WTC11 (cell line): ENCODE results near the gene TAC3. TPM values are rescaled to one million over a fixed set of nuclear protein-coding genes. Genes with fewer than 3 reads are reported as not detected.

Source experiments
- ATAC-seq: fragments of 200-7000 bp; cut with Tn5 transposase; 2 replicates; pipeline ENCODE4 v1.10.0; 2021; ENCODE audit warnings: mild to moderate bottlenecking, moderate library complexity
- Bru-seq: library from RNA; stranded (reverse); fragments of 400-500 nt; gene quantifications from one replicate; lab custom pipeline; 2021; lab: Mats Ljungman, UMichigan
- CTCF ChIA-PET: fragments of 300-600 bp; sonication (Branson Sonifier 250); formaldehyde crosslinking; loops from one replicate; lab custom pipeline; 2021; ENCODE audit warnings: antibody characterized with exemption; lab: Charles Lee
- POLR2A ChIA-PET: fragments of 350-600 bp; sonication (Branson Sonifier 250); formaldehyde crosslinking; loops from one replicate; lab custom pipeline; 2021; ENCODE audit warnings: antibody characterized with exemption; lab: Charles Lee
- DNase-seq: peaks from one replicate; pipeline ENCODE4 v3.0.0; 2021; ENCODE audit warnings: low spot score
- H3K27ac Mint-ChIP-seq: 2 replicates; pipeline ENCODE4 v1.8.0; 2021; ENCODE audit warnings: mixed read lengths
- H3K27me3 Mint-ChIP-seq: 2 replicates; pipeline ENCODE4 v1.8.0; 2021; ENCODE audit warnings: low read depth, mild to moderate bottlenecking, moderate library complexity, mixed read lengths
- H3K36me3 Mint-ChIP-seq: 2 replicates; pipeline ENCODE4 v1.8.0; 2021; ENCODE audit warnings: mixed read lengths
- H3K4me1 Mint-ChIP-seq: 2 replicates; pipeline ENCODE4 v1.8.0; 2022; ENCODE audit warnings: mixed read lengths
- H3K4me3 Mint-ChIP-seq: 2 replicates; pipeline ENCODE4 v1.8.0; 2021; ENCODE audit warnings: mild to moderate bottlenecking, moderate library complexity, mixed read lengths
- H3K9me3 Mint-ChIP-seq: 2 replicates; pipeline ENCODE4 v1.8.0; 2021; ENCODE audit warnings: mixed read lengths
- ETV6 ChIP-seq: sonication (generic); formaldehyde crosslinking; IDR thresholded peaks from 2 replicates; pipeline ENCODE4 v1.8.1; 2022; ENCODE audit warnings: mild to moderate bottlenecking, missing genetic modification reagents
- FOXK1 ChIP-seq: sonication (generic); formaldehyde crosslinking; IDR thresholded peaks from 2 replicates; pipeline ENCODE4 v1.8.0; 2022; ENCODE audit warnings: mild to moderate bottlenecking, moderate library complexity, missing genetic modification reagents
- JUN ChIP-seq: sonication (generic); formaldehyde crosslinking; IDR thresholded peaks from 2 replicates; pipeline ENCODE4 v1.8.0; 2023; ENCODE audit warnings: mild to moderate bottlenecking, missing genetic modification reagents
- MXD4 ChIP-seq: fragments of 250-450 bp; sonication (Bioruptor Pico); IDR thresholded peaks from 2 replicates; pipeline ENCODE4 v1.8.0; 2021; ENCODE audit warnings: mild to moderate bottlenecking, moderate library complexity, borderline replicate concordance
- MYBL2 ChIP-seq: sonication (generic); formaldehyde crosslinking; IDR thresholded peaks from 2 replicates; pipeline ENCODE4 v1.8.1; 2023; ENCODE audit warnings: mild to moderate bottlenecking, moderate library complexity, missing genetic modification reagents
- RORB ChIP-seq: fragments of 250-450 bp; sonication (Bioruptor Pico); IDR thresholded peaks from 2 replicates; pipeline ENCODE4 v1.9.0; 2021; ENCODE audit warnings: mild to moderate bottlenecking
- SMAD4 ChIP-seq: sonication (generic); formaldehyde crosslinking; IDR thresholded peaks from 2 replicates; pipeline ENCODE4 v1.8.0; 2022; ENCODE audit warnings: mild to moderate bottlenecking, missing genetic modification reagents
- TEAD1 ChIP-seq: sonication (generic); formaldehyde crosslinking; IDR thresholded peaks from 2 replicates; pipeline ENCODE4 v1.8.0; 2022; ENCODE audit warnings: mild to moderate bottlenecking, missing genetic modification reagents
- ZNF138 ChIP-seq: sonication (generic); formaldehyde crosslinking; conservative IDR thresholded peaks from 2 replicates; pipeline ENCODE4 v1.8.1; 2022; ENCODE audit warnings: mild to moderate bottlenecking, moderate library complexity, missing genetic modification reagents
- ZNF232 ChIP-seq: sonication (generic); formaldehyde crosslinking; IDR thresholded peaks from 2 replicates; pipeline ENCODE4 v1.8.0; 2022; ENCODE audit warnings: mild to moderate bottlenecking, missing genetic modification reagents
- ZNF263 ChIP-seq: sonication (generic); formaldehyde crosslinking; IDR thresholded peaks from 2 replicates; pipeline ENCODE4 v1.8.1; 2022; ENCODE audit warnings: low read depth, mild to moderate bottlenecking, moderate library complexity, missing genetic modification reagents
- ZNF317 ChIP-seq: sonication (generic); formaldehyde crosslinking; IDR thresholded peaks from 2 replicates; pipeline ENCODE4 v1.8.1; 2023; ENCODE audit warnings: low read depth, mild to moderate bottlenecking, moderate library complexity, missing genetic modification reagents, borderline replicate concordance
- ZNF396 ChIP-seq: fragments of 250-450 bp; sonication (Bioruptor Pico); IDR thresholded peaks from 2 replicates; pipeline ENCODE4 v1.8.0; 2021; ENCODE audit warnings: mild to moderate bottlenecking, moderate library complexity, borderline replicate concordance
- long read RNA-seq, 3 experiments: library from RNA in 1 of 3; library from capped mRNA in 1 of 3; library from polyadenylated mRNA in 1 of 3; unstranded in 2 of 3; stranded (forward) in 1 of 3; transcript quantifications; one replicate each; pipeline ENCODE4 v2.0.0, GENCODE V29; 2021
- total RNA-seq: library from RNA; stranded (reverse); gene quantifications from 3 replicates; pipeline ENCODE4 v1.2.3, GENCODE V29; 2021
- TF ChIP-seq, protein P1 (sequence below): sonication (generic); formaldehyde crosslinking; IDR thresholded peaks from 2 replicates; pipeline ENCODE4 v1.8.0; 2022; ENCODE audit warnings: mild to moderate bottlenecking, missing genetic modification reagents
- TF ChIP-seq, protein P2 (sequence below): sonication (generic); formaldehyde crosslinking; IDR thresholded peaks from 2 replicates; pipeline ENCODE4 v1.8.0; 2023; ENCODE audit warnings: mild to moderate bottlenecking, missing genetic modification reagents
- TF ChIP-seq, protein P3 (sequence below): fragments of 250-450 bp; sonication (Bioruptor Pico); IDR thresholded peaks from 2 replicates; pipeline ENCODE4 v1.9.0; 2021; ENCODE audit warnings: moderate library complexity, mild to moderate bottlenecking, inconsistent platforms, borderline replicate concordance
- TF ChIP-seq, protein P4 (sequence below): sonication (generic); formaldehyde crosslinking; IDR thresholded peaks from 2 replicates; pipeline ENCODE4 v1.8.1; 2023; ENCODE audit warnings: mild to moderate bottlenecking, missing genetic modification reagents, moderate library complexity
- TF ChIP-seq, protein P5 (sequence below): sonication (generic); formaldehyde crosslinking; IDR thresholded peaks from 2 replicates; pipeline ENCODE4 v1.8.0; 2023; ENCODE audit warnings: missing genetic modification reagents

The TAC3 gene
- 4.1 to 6.8 TPM (median 6.1 TPM) in 3 replicates for total RNA-seq
- Bru-seq, nascent RNA: percentile 27 among the genes with signal in this experiment
- long read RNA-seq, experiment 1, transcript TAC3-209 (7 exons, 816 nt): major isoform, 5 of 6 reads
- long read RNA-seq, experiment 1, partial matches to known transcripts: 0 of 6 reads
- long read RNA-seq, experiment 1, other reads (novel, unspliced or antisense): 1 of 6 reads
- long read RNA-seq, experiment 2, transcript TAC3-209 (7 exons, 816 nt): major isoform, 8 of 8 reads
- long read RNA-seq, experiment 2, partial matches to known transcripts: 0 of 8 reads
- long read RNA-seq, experiment 2, other reads (novel, unspliced or antisense): 0 of 8 reads
- long read RNA-seq, experiment 3, transcript TAC3-209 (7 exons, 816 nt): major isoform, 9 of 9 reads
- long read RNA-seq, experiment 3, partial matches to known transcripts: 0 of 9 reads
- long read RNA-seq, experiment 3, other reads (novel, unspliced or antisense): 0 of 9 reads

DNA sequence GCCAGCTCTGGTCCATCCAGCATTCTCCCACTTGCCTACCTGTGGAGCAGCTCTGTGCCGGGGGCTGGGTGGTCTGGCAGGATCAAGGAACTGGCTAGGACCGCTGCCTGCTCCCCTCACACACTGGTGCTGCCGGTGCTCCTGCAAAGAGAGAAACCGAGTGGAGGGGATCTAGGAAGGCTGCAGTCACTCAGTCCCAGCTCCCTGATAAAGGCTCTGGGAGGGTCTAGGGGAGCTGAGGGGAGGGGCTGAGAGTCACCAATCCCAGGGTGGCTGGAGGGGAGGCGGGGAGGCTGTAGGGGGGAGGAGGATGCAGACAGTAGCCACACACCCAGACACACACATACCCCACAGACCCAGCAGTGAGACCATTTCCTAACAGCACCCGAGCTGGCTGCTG lies at the start of gene TAC3:
TAC3 (minus strand) TSS at position 182 of the 400 bp plus-strand sequence. CDS start 732 bp downstream, outside the sequence.
- TF ChIP-seq ZNF317 (CRISPR knock-in tag) (no peak), TEAD1 (CRISPR knock-in tag) (no peak), FOXK1 (no peak), JUN (CRISPR knock-in tag) (no peak), ZNF263 (CRISPR knock-in tag) (no peak)
- TF ChIP-seq, protein P1, sequence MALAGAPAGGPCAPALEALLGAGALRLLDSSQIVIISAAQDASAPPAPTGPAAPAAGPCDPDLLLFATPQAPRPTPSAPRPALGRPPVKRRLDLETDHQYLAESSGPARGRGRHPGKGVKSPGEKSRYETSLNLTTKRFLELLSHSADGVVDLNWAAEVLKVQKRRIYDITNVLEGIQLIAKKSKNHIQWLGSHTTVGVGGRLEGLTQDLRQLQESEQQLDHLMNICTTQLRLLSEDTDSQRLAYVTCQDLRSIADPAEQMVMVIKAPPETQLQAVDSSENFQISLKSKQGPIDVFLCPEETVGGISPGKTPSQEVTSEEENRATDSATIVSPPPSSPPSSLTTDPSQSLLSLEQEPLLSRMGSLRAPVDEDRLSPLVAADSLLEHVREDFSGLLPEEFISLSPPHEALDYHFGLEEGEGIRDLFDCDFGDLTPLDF (CRISPR knock-in tag): no peak
- TF ChIP-seq, protein P2, sequence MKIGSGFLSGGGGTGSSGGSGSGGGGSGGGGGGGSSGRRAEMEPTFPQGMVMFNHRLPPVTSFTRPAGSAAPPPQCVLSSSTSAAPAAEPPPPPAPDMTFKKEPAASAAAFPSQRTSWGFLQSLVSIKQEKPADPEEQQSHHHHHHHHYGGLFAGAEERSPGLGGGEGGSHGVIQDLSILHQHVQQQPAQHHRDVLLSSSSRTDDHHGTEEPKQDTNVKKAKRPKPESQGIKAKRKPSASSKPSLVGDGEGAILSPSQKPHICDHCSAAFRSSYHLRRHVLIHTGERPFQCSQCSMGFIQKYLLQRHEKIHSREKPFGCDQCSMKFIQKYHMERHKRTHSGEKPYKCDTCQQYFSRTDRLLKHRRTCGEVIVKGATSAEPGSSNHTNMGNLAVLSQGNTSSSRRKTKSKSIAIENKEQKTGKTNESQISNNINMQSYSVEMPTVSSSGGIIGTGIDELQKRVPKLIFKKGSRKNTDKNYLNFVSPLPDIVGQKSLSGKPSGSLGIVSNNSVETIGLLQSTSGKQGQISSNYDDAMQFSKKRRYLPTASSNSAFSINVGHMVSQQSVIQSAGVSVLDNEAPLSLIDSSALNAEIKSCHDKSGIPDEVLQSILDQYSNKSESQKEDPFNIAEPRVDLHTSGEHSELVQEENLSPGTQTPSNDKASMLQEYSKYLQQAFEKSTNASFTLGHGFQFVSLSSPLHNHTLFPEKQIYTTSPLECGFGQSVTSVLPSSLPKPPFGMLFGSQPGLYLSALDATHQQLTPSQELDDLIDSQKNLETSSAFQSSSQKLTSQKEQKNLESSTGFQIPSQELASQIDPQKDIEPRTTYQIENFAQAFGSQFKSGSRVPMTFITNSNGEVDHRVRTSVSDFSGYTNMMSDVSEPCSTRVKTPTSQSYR (CRISPR knock-in tag): no peak
- peak; percentile 53 for DNase-seq
- H3K9me3 Mint-ChIP-seq: no peaks in the 10 kb centered on the region
- H3K4me3 Mint-ChIP-seq: peak within 1 kb of the TSS; percentile 47
- ChIA-PET CTCF (interaction anchor here (0.6 to 2.4 kb wide), 16 partner anchors 9 to 380 kb away, joined by 3 to 19 read pairs (median 4); partner anchors contain the start of genes LRP1 and NEMP1), POLR2A (interaction anchor here (0.7 to 1.3 kb wide), 3 partner anchors 44 to 95 kb away, joined by 3 read pairs; partner anchors contain the start of gene STAT6)
- peaks cover 4% of the 10 kb centered on the region for H3K27me3 Mint-ChIP-seq
- H3K4me1 Mint-ChIP-seq: peaks cover 24% of the 10 kb centered on the region
- H3K27ac Mint-ChIP-seq: peak within 1 kb of the TSS; percentile 5; the same call in 1 of the 2 replicates
- ATAC-seq: peak; percentile 91
- H3K36me3 Mint-ChIP-seq: no peaks in the 10 kb centered on the region

DNA sequence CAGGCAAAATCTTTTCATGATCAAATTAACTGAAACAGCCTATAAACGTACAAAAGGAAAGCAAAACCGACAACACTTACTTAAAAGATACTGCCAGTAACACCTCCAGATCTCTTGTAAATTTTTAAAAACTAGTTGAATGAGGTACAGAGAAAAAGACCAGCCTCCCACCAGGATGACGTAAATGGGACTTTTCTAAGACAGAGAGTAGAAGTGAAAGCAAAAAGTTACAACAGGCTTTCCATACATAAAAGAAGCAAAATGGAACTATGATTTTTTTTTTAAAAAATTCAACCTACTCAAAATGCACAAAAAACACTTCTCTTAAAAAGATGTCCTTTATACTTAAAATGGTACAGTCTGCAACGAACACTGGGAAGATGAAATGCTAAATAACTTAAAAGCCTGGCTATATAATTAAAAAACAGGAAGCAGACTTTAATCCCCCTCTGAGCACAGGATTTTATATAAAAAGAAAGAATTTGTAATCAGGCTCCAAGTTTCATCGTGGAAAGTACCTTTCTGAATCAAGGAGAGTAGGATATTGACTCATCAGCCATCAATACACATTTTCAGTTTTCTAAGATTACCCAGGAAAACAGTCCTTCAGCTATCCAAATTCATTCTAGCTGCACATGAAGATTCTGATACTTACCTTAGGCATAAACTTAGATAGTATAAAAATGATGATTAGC lies 47.8 kb upstream of the TAC3 start:
- TF ChIP-seq, protein P3, sequence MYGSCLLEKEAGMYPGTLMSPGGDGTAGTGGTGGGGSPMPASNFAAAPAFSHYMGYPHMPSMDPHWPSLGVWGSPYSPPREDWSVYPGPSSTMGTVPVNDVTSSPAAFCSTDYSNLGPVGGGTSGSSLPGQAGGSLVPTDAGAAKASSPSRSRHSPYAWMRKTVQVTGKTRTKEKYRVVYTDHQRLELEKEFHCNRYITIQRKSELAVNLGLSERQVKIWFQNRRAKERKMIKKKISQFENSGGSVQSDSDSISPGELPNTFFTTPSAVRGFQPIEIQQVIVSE (CRISPR knock-in tag): no peak
- TF ChIP-seq RORB (CRISPR knock-in tag): no peak
- TF ChIP-seq MYBL2 (CRISPR knock-in tag): no peak
- TF ChIP-seq, protein P4, sequence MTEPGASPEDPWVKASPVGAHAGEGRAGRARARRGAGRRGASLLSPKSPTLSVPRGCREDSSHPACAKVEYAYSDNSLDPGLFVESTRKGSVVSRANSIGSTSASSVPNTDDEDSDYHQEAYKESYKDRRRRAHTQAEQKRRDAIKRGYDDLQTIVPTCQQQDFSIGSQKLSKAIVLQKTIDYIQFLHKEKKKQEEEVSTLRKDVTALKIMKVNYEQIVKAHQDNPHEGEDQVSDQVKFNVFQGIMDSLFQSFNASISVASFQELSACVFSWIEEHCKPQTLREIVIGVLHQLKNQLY (CRISPR knock-in tag): no peak
- TF ChIP-seq ZNF138 (CRISPR knock-in tag): no peak
- no peak for TF ChIP-seq SMAD4 (CRISPR knock-in tag)
- TF ChIP-seq ZNF396: no peak
- TF ChIP-seq, protein P5, sequence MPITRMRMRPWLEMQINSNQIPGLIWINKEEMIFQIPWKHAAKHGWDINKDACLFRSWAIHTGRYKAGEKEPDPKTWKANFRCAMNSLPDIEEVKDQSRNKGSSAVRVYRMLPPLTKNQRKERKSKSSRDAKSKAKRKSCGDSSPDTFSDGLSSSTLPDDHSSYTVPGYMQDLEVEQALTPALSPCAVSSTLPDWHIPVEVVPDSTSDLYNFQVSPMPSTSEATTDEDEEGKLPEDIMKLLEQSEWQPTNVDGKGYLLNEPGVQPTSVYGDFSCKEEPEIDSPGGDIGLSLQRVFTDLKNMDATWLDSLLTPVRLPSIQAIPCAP: no peak
- TF ChIP-seq ZNF232 (CRISPR knock-in tag): no peak
- no peak for TF ChIP-seq ETV6
- no peak for TF ChIP-seq MXD4 (CRISPR knock-in tag)
- Mint-ChIP-seq H3K9me3 (no peaks in the 10 kb centered on the region), H3K4me1 (no peaks in the 10 kb centered on the region), H3K27ac (no peak overlapping the region), H3K4me3 (no peak overlapping the region), H3K27me3 (no peaks in the 10 kb centered on the region), H3K36me3 (peaks cover 73% of the 10 kb centered on the region)
- ChIA-PET POLR2A (no interaction called here), CTCF (no interaction called here)
- no peak for ATAC-seq
- DNase-seq: no peak
